HG02870 (cell line): ENCODE data around the gene SIVA1.

Source experiments
- ATAC-seq: cut with Tn5 transposase; IDR thresholded peaks from one replicate; pipeline ENCODE4 v1.9.1; 2021; ENCODE audit warnings: mild to moderate bottlenecking, moderate library complexity; ENCODE audit not compliant: unreplicated experiment

The SIVA1 gene

DNA sequence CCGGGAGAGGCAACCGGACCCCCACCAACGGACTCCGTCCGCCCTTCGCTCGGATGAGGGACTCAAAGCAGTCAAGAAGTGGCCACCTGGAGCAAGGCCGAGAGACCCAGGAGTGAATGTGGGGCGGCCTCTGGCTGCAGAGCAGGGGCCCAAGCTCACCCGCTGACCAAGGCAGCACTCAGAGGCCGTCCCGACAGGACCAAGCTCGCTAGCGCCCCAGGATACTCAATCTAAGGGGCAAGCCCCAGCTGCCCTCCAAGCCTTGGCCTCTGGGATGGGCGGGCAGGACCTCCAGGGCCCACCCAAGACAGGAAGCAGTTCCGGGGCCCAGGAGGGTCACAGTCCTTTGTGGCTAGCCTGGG is 41.7 kb downstream of the SIVA1 start:
- no peak for ATAC-seq

DNA sequence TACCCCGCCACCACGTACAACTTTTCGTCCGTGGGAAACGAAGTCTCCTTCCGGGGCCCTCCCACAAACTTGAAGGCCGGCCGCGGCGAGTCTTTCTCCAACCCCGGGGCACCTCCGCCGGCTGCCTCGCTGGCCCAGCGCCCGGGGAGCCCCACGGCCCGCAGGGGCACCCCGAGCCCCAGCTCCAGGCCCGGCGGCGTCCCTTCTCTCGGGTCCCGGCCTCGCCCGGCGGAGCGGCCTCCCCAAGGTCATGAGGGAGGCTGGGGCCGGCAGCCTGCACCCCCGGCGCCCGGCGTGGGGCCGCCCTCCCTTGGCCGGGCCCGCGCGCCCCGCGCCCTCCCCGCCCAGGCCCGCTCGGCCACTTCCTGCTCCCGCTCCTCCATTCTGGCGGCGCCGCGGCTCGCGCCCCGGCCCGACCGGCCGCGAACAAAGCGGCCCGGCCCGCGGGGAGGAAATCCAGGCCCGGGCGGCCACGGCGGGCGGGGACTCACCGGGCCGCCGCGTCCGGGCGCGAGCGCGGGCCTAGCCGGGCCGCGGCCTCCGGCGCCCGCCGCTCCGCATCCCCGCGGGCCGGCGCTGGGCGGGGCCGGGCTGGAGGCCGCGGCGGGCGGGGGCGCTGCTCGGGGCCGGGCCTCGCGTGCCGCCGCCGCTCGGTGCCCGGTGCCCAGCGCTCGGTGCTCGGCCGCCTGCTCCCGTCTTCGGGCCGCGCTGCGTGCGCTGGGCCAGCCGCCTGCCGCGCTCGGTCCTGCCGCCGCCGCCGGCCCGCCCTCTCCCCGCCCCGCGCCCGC is 42.2 kb downstream of the SIVA1 start, which contains the start of gene AKT1:
TSS of gene AKT1 (minus strand) at position 756 of the 788 bp plus-strand sequence. CDS start 3,105 bp downstream, outside the sequence.
- no peak for ATAC-seq

DNA sequence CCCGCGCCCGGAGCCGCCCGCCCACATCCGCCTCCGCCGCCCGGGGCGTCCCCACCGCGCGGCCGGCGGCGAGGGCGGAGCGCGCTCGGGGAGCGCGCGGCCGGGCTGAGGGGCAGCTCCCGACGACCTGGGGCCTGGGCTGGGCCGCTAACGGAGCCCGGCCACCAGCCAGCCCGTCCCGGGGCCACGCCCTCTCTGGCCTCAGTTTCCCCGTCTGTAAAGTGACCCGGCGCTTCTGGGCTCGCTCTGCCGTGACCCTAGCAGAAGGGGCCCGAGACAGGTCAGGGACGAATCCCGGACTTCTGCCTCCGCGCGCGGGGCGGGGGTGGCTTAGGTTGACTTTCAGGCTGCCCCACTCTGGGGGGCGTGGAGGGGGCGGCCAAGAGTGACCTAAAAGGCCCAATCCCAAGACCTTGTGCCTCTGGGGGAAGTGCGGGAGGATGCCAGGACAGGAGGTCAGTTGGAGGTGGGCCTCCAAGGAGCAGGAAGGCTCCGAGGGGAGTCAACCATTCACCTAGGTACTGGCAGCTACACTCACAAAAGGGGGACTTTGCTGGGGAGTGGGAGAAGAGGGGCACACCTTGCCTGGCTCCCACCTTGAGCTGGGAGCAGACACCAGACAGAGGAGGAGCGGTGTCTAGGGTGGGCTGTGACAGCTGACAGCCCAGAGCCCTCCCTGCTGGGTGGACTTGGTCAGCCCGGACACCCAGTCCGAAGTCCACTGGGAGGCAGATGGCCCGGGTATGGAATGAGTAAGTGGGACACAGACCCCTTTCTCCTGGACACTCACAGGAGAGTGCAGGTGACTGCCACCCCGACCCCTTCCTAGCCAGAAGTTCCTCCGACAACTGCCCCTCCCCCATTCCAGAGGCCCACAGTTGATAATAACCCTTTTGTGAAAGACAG is 43.1 kb downstream of the SIVA1 start:
- ATAC-seq: no peak

DNA sequence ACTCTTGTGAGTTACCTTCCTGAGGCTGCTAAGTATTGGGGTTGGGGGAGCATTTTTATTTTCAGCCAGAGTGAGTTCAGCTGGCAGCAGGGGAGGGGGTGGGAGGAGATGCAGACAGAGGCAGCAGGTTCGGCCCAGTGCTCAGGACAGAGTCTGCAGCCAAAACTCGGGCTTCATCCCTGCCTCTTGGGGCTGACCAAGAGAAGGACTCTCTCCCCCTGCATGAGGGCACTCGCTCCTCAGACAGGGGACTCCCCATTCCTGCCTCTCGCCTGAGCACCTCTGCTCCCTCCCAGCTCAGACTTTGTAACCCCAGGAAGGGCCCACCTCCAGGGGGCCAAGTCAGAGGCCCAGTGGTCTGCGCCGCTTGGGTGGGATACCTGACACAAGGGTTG is 43.7 kb downstream of the SIVA1 start:
- no peak for ATAC-seq

DNA sequence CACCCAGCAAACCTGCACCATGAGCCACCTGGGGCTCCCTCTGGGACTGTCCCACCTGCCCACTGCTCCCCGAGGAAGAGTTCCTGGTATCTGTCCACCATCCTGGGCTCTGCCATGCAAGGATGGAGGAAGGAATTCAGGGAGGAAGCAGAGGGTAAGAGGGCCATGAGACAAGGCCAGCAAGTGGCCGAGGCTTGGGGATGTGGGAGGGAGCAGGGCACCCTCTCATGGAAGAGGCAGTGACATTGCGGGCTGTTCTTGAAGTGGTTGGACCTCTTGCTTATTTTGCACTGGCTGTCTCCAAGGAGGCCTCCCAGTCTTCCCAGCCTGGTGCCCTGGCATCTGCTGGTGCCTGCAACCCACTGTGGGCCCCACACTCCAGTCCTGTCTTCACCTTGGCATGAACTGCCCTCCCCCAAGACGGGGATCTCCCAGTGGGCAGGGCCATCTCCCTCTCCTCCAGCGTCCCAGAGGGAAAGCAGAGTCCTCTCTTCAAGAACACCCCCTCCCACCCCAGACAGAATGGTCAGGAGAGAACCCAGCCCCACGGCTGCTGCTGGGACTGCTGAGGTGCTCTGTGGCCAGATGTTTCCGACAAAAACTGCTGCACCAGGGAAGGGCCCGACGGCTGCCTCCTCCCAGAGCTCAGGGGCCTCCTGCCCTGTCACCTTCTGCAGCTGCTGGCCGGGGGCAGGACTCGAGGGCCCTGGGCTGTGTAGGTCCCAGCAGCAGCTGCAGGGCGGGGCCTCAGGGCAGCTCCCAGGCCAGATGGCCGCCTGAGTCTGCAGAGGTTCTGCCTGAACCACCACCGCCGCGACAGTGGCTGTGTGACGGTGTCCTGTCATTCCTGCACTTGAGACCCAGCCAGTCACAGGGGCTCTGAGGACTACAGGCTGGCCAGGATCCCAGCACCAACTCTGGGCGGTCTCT is 44.4 kb downstream of the SIVA1 start:
- no peak for ATAC-seq

DNA sequence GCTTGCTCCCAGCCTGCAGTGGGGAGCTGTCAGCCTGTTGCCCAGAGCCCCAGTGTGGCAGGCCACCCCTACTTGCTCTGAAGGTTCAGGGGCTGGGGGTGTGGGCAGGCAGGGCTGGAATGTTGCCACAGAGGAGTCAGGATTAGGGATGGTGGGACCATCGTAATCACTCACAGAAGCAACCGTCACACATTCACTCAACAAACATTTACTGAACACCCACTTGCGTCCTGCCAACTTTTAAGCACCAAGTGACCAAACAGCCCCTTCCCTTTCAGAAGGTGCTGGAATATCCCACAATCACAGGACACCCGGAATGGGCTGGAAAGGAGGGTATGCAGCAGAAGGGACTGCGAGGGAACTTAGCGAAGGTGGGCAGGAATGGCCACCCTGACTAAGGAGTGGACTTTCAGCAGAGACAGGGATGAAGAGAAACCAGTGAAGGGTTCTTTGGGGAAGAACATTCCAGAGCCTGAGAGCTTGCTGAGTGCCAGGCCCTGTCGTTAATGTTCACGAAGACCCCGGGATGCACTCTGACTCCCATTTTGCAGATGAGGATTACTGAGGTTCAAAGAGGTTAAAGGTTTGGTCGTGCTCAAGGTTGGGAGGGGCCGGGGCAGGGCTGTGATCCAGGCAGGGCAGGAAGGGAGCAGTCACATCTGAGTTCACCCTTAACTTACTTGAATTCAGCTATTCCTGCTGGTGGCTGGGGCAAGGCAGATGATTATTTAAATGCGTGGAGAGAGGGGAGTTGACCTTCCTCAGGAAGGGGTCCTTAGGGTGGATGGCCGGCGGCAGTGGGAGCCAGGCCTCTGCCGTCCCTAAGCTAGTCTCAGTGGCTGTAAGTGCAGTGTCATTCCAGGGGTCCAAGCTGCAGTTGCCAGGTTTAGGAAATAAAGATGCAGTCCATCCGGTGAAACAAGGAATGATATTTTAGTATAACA is 45.6 kb downstream of the SIVA1 start:
- ATAC-seq: no peak

DNA sequence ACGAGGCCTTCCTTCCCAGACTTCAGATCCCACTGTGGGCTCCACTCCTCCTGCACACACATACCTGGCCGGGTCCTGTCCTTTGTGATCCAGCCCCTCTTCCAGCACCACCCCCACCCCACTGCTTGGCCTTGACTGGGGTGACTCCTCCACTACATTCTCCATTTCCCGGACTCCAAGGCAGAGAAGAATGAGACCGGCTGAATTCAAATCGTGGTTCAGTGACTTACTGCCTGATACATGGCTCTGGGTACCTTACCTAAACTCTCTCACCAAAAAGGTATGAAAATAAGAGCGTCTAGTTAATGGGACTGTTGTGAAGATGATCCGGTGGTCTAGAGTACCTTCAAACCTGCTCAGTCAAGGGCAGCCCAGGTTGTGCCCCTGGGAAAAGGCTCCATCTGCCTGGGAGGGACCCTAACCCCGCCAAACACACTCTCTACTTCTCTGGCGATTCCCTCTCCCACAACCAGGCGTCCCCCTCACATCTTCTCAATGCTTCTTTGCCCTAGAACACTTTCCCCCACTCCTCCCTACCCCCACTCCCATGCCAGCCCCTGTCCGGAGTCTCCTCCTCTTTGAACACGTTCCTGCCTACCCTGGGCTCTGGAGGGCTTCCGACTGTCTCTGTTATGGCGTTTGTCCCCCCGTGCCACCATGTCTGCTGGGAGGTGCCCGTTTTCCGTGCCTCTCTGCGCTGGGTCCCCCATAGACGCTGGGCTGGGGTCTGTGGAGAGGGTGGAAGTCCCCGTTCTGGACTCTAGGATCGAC is 46.5 kb downstream of the SIVA1 start:
- no peak for ATAC-seq

DNA sequence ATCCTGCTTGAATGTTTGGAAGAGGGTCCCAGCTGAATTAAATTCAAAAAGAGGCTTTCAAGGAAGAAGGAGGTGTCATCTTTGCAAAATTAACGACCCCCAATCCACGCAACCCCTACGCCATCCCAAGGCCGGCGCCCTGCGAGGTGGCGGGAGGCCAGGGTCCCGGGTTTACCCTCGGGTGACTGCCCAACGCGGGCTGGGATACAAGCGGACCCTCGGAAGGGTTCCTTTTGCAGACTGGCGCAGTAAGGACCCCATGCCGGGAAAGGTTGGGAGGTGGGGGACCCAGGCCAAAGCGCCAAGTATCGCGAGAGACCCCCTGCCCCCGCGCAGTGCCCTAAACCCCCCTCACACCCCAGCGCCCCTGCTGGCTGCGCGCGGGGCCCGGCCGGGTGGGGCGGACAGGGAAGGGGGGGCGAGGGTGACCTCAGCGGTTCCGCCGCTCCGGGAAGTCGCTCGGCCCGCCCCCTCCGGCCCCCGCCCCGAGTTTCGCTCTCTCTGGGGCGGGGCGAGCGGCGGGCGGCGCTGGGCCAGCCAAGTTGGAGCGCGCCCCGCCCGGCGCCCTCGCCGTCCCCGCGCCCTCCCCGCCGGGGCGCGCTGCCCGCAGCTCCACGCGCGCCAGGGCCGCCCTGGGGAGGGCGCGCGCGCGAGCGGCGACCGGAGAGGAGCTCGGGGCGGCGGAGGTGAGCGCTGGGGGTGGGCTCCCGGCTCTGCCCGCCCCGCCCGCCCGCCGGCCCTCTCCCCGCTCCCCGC is 47.2 kb downstream of the SIVA1 start:
- no peak for ATAC-seq

DNA sequence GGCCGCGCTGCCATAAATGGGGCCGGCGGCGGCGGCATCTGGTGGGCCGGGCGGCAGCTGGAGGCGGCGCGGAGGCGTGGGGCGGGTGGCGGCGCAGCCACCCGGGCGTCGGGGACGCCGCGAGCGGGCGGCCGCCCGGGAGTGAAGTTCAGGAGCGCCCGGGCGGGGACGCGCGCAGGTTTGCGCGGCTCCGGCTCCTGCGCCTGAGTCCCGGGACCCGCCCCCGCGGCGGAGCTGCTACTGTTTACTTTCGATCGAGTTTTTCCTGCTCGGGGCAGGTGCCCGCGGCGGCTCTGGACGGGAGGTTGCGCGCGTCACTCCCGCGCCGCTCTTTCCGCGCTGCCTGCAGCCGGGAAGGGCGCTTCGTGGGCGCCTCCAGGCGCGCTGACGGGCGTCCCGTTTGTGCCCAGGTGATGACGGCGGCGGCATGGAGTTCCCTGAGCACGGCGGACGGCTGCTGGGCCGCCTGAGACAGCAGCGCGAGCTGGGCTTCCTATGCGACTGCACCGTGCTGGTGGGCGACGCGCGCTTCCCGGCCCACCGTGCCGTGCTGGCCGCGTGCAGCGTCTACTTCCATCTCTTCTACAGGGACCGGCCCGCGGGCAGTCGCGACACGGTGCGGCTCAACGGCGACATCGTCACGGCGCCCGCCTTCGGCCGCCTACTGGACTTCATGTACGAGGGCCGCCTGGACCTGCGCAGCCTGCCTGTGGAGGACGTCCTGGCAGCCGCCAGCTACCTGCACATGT is 48.0 kb downstream of the SIVA1 start, which contains the start of gene ZBTB42:
TSS of gene ZBTB42 (plus strand) at position 331 of the 749 bp plus-strand sequence. CDS start at position 428, 97 bp downstream.
- no peak for ATAC-seq

DNA sequence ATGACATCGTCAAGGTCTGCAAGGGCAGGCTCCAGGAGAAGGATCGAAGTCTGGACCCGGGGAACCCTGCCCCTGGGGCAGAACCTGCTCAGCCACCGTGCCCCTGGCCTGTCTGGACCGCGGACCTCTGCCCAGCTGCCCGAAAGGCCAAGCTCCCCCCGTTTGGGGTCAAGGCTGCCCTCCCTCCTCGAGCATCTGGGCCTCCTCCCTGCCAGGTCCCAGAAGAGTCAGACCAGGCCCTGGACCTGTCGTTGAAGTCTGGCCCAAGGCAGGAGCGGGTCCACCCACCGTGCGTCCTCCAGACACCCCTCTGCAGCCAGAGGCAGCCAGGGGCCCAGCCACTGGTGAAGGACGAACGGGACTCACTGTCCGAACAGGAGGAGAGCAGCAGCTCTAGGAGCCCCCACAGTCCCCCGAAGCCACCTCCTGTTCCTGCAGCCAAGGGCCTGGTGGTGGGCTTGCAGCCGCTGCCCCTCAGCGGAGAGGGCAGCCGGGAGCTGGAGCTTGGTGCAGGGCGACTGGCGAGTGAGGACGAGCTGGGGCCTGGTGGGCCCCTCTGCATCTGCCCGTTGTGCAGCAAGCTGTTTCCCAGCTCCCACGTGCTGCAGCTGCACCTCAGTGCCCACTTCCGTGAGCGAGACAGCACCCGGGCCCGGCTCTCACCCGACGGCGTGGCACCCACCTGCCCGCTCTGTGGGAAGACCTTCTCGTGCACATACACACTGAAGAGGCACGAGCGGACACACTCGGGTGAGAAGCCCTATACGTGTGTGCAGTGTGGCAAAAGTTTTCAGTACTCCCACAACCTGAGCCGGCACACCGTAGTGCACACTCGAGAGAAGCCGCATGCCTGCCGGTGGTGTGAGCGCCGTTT is 48.8 kb downstream of the SIVA1 start:
- no peak for ATAC-seq

DNA sequence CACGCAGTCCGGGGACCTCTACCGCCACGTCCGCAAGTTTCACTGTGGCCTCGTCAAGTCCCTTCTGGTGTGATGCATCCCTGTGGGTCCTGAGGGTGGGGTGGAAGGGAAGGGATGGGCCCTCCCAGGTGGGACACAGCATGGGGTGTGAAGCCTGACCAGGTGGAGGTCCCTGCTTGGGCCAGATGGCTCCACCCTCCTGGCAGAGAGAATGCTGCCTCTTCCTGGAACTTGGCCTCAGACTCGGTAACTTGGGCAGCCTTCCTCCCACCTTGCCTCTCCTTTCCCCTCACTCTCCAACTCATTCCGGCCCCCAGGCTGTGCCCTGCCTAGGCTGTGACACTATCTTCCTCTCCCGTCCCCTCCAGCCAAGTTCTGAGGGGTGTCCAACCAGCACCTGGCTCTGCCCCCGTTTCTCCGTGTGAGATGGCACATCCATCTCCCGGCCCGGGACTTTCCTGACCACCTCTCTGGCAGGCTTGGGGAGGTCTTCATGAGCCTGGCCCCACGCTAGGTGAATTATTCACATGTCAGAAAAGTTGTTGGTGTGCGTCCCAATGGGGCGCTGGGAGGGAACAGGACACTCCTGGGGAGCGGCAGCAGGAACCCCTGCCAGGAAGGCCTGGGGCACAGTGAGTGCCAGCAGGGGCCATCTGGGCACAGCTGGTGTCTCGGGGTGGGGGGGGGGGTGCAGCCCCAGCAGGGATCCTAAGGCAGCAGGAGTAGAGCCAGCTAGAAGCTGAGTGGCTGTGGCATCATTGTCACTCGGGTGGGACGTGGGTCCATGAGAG is 49.6 kb downstream of the SIVA1 start:
- ATAC-seq: no peak

DNA sequence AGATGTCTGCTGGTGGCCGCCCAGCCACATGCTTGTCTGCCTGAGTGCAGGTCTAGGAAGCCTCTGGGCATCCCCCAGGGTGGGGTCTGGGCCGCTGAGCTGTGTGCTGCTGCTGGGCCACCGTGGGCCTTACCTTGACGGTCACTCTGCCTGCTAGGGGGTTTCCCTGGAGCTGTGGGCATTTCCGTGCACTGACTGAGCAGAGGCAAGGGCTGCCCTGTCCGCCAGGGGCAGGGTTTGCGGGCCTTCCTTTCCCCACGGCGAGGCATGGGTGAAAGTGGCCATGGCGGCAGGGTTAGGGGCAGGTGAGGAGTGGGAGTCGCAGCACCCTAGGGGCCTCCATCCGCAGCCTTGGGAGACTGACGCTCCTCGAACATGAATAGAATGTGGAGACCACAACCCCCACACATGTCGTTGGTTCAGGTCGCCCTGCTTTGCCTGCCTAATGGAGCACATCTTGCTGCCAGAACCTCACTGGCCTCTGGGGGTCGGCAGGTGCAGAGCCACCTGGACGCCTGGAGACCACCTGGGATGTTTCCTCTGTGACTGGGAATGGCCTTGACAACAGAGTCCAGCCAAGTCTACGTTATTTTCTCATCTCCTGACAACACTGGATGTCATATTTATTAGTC is 50.4 kb downstream of the SIVA1 start:
- no peak for ATAC-seq

DNA sequence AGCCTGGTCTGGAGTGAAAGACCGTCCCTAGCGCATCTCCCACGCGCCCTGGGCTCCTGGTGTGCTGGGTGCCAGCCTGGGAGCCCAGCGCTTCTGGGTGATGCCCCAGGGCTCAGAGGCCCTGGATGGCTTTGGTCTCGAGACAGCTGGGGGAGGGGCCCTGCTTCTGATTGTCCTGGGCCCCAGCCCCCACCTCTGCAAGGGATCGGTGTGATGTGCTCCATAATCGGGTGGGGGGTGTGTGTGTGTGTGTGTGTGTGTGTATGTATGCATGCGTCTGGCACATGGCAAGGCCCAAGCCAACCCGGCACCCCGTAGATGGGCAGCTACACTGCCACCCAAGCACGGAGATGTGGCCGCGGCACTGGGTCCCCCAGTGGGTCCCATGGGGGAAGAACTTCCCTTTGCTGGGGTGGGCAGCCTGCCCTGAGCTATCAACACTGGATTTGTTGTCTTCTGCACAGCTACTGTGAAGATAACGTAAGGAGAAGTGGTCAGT is 51.0 kb downstream of the SIVA1 start:
- ATAC-seq: no peak

DNA sequence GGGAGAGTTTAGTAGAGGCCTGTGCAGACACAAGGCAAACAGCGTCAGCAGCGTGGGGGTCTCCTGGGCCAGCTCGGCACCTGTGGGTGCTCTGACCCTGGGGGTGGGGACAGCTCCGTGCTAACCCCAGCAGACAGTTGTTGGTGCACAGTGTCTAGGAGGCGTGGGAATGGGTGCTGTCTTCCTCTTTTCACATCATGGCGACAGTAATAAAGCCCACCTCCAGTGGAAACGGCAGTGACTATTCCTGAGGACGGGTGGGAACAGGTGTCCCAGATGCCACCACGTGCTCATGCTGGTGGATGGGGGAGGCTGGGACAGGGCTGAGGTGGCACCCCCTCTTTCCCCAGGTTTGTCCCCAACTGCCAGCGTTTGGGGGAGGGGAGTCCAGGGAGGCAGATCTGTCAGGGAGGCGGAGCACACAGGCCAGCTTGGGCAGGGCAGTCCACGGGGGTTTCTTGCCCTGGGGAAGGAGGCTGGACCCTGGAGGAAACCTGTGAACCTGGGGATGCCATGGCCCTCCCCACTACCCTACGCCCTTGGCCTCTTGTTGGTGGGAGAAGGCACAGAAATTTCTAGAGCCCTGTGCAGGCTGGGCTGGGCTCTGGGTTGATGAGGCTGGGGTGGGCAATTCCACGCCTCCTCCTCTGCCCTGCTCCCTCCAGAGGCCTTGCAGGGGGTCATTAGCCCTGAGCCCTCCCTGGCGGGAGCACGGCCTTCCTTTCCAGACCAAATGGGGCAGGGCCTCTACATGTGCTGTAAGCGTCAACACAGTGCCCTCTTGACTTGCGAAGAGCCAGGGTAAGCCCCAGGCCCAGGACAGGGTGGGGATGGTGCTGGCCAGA is 51.8 kb downstream of the SIVA1 start:
- no peak for ATAC-seq
